RPMI7951 (cell line): ENCODE results near the gene CDKN1C. TPM values are rescaled to one million over a fixed set of nuclear protein-coding genes. Genes with fewer than 3 reads are reported as not detected.

Source experiments
- DNase-seq: peaks from one replicate; pipeline ENCODE4 v3.0.0-alpha.2; 2012; ENCODE audit warnings: low read depth
- total RNA-seq: library from RNA; depleted of rRNA; stranded (reverse); fragments of >200 nt; shearing (Covaris generic); gene quantifications from 2 replicates; pipeline ENCODE4 v1.2.3, GENCODE V29; 2014

CDKN1C gene
- total RNA-seq, 1 experiment from 2014 or later: 1.2 TPM

DNA sequence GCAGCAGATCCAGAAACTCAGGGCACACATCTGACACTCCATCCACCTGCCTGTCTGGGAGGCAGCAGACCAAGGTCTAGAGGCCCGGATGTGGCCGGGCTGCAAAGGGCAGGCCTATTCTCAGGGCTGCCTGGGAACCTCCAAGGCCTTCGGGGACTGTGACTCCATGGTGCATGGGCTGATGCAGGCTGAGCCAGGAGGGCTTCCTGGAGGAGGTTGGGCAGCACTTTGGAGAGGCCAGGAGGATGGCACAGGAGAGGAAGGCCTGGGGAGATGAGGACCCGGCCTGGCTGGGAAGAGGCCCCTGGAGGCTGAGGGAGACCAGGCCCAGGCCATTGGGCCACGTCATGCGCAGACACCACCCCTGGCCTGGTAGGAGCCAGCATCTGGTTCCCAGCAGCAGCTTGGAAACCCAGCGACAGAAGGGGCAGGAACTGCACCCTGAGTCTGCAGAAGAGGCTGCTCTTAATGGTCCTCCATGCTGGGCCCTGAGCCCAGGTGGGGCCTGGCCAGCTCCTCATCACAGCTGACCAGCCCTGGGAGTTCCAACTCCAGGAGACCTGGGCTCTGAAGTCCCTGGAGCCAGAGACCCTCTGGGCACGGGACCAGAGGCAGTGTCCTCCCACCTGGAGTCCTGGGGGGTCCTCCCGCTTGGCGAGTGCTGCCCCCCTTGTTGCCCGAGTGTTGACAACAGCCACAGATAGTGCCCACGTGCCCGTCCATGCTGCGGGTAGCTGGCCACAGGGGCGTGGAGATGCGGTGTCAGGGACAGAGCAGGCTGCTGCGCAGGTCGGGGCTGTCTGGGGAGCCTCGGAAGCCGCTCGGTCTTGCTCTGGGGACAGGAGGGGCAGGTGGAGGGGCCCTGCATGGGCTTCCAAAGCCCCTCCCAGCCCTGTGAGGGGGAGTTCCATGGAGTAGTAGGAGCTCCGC, 38.1 kb upstream of the CDKN1C start:
- DNase-seq: no peak

DNA sequence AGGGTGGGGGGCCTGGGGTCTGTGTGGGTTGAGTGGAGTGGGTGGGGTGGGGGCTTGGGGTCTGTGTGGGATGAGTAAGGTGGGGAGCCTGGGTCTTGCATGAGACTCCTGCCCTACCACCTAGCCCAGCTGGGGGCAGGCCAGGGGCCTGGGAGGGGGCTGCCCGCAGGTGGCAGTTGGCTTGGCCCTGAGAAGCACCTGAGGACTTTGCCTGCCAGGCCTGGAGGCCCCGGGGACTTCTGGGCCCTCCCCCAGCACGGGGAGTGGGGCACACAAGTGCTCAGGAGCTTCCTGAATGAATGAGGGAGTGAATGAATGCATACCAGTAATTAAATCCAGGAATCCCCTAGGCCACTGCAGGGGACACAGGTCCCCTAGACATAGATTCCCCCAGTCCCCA, 37.1 kb upstream of the CDKN1C start:
- DNase-seq: no peak

DNA sequence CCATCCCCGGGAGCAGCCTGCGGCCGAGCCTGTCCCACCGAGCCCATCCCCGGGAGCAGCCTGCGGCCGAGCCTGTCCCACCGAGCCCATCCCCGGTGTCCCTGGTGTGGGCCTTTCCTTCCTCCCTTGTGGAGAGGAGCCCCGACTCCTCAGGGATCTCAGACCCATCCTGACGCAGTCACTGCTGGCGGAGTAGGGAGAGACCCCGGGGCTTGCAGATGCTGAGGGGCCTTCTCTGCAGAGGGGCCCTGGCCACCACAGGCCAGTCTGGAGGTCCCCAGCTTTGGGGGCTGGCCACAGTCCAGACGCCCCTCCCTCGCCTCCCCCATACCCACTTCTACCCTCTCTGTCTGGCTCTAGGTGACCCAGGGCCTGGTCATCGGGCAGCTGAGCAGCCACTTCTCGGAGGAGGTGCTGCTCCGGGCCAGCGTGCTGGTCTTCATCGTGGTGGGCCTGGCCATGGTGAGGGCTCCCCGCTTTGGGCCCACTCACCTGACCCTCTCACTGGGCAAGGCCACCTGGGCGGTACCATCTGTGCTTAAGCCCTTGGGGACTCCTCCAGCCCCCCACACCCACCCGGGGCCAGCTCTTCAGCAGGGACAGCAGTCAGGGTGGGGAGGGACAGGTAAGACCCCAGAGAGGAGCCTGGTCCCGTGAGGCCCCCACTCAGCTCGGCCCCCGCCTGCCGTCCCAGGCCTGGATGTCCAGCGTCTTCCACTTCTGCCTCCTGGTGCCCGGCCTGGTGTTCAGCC, 36.3 kb upstream of the CDKN1C start:
- DNase-seq: no peak

DNA sequence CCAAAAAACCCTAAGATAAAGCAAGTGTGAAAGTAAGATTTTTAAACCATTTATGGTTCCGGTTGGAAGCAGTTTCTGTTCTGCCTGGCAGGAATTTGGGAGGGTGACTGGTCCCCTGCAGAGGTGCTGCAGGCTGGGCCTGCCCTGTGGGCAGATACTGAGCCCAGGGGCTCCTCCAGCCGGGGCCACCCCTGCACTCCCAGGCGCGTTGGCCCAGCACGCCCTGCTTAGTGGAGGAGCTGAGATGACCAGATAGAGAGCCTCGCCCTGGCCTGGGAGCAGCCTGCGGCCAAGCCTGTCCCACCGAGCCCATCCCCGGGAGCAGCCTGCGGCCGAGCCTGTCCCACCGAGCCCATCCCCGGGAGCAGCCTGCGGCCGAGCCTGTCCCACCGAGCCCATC, 35.7 kb upstream of the CDKN1C start:
- DNase-seq: no peak

DNA sequence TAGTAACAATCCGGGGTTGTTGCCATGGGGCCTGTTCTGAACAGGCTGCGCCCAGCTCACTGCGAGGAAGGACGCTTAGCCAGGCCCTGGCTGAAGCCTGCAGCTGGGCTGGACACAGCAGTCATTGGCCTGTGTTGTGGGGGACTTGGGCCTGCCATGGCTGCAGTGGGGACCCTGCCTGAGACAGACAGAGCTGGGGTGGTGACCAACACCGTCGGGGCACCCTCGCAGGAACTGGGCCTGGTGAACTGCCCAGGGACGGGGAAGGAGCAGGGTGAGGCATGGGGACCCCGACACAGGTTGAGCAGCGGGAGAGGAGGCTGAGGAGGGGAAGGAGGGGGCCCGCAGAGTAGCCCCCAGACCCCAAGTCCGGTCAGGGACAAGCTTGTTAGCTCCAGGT, 34.8 kb upstream of the CDKN1C start:
- no peak for DNase-seq

DNA sequence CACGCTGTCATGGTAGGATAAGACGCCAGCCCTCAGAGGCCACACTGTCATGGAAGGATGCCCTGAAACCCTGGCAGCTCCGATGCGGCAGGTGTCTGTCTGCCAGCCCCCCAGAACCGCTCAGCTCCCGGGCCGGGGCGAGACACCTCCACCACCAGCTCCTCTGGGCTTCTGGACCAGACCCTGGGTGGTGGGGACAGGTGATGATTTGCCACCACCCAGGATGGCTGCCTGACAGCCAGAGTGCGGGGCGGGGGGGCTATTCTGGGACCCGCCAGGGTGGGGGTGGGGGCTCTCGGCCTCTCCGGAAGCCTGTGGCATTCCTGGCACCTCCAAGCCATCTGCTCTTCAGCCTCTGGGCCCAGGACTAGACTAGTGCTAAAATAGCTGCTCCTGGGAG, 34.3 kb upstream of the CDKN1C start:
- no peak for DNase-seq

DNA sequence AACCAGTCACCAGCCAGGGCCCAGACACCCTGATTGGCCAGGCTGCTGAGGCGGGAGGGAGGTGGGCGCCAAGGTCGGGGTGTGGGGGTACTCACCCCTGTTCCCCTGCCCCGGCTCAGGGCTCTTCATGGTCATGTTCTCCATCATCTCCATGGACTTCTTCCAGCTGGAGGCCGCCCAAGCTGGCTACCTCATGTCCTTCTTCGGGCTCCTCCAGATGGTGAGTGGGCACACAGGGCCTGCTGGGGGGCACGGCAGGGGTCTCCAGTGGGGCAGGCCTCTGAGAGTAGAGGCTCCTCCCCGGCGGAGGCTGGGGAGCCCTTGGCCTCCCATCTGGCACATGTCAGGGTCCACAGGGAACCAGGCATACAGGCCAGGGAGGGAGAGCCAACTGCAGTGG, 33.6 kb upstream of the CDKN1C start:
- DNase-seq: no peak

DNA sequence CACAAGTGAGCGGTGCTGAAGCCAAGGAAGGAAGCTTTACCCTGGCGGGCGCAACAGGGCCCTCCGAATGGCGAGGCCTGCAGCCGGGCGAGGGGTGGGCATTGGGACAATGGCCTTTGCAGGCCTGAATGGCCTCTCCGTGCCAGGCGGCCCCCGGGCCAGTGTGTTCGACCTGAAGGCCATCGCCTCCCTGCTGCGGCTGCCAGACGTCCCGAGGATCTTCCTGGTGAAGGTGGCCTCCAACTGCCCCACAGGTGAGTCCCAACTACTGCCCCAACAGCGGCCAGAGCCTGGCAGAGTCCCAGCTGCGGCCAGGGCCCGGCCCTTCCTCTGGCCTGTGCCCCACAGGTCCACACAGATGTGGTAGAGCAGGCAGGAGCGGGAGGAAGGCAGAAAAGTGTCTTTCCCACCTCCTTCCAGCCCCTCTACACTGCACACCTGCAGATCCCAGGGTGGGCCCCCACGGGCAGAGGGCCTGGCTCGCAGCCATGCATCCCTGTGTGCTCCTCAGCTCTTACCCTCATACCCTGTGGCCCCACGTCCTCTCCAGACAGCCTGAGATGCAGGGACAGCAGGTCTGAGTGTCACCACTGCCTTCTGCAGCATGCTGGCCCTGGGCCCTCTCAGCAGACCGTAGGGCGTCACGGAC, 32.4 kb upstream of the CDKN1C start:
- no peak for DNase-seq

DNA sequence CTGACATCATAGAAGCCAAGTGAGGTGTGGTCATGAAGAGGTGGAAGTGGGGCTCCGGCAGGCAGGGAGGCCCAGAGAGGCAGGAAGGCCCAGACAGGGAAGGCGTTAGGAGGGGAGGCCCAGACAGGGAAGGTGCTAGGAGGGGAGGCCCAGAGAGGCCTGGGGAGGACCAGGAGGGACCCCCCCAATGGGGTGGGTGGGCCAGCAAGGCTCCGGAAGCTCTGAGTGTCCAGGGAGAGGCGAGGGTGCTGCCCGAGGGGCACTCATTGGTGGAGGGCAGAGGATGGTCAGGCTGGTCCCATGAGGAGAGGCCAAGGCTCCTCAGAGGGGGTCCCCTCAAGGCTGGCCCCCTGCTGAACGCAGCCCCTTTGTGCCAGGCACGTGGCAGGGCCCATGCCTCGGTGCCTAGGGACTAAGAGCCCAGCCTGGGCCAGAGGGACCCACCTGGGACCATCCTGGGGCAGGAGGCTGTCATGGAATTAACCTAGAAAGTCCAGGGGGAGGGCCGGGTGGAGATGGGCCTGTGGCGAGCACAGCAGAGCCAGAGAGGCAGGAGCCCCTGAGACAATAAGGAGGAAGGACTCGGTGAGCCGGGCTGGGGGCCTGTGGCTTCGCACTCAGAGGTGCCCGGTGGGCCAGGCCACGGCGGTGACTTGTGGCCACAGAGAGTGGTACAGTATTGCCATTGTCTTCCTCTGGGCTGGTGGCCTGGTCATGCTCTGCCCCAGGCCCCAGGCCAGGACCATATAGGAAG, 31.5 kb upstream of the CDKN1C start:
- DNase-seq: no peak

DNA sequence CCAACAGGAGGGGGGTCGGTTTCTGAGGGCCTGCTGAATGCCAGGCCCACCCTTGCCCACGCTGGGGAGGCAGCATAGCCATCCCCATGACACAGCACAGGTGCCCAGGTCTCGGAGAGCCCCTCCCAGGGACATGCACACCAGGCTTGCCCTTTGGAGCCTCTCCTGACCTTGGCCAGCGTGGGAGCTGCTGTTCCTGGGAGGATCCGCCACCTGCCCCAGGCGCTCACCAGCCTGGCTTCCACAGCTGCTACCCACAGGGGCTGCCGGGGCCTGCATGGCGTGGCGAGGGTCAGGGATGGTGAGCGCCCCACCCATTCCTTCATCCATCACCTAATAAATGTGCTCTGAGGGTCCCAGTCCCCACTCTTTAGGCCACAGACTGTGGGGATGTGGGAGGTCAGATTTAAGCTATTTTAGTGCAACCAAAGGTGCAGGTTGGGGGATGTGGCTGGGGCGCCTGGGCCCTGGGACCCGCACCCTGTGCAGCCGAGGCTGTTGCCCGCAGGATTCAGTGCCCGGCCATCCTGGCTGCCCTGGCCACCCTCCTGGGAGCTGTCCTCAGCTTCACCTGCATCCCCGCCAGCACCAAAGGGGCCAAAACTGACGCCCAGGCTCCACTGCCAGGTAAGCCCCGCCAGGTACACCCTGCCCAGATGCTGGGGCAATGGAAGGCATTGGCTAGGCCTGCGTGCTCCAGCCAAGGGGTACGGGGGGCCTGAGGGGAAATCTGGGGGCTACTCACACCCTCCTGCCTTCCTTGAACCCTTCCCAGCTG, 30.7 kb upstream of the CDKN1C start:
- no peak for DNase-seq

DNA sequence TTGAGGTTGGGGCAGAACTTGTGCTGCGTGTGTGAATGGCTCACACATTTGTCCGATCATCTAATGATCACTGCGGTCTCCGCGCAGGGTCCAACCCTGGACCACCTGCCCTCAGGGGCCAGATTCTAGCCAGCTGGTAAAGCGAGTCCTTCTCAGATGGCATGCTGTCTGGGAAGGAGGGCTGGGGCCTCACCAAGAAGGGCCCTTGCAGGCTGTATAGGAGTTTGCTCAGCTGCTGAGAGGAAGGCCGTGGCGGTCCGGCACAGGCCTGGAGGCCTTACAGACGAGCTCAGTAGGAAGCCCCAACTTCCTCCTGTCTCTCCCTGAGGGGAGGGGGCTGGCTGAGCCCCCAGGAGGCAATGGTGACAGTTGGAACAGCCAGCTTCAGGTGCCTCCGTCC, 29.9 kb upstream of the CDKN1C start:
- DNase-seq: no peak

DNA sequence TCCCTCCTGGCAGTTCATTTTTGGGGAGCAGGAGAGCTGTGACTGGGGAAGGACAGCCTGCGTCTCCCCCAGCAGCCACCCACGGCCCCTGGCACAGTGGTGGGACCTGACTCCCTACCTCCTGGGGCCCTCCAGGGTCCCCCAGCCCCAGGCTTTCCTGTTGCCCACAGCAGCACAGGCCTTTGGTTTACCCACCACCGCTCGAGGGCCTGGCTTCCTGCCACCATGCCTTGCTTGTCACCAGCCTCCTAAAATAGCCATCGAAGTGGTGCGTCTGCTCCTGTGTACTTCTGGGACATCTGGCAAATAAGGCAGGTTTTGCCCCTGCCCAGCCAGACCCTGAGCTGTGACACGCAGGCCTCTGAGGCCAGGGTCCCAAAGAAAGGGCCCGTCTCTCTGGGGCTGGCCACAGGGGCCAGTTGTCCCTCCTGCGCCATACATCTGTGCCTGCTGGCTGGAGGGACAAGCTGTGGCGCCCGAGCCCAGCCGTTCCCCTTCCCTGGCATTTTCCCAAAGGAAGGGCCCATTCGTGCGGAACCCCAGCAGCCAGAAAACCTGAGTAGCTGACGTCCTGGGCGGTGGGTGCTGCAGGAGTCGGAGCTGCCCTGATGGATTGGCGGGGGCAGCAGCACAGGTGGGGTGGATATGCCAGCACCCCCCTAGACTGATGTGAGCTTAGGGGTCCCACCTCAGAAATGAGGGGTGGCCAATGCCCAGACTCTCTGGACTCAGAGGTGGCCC, 29.1 kb upstream of the CDKN1C start:
- peak; percentile 60 for DNase-seq

DNA sequence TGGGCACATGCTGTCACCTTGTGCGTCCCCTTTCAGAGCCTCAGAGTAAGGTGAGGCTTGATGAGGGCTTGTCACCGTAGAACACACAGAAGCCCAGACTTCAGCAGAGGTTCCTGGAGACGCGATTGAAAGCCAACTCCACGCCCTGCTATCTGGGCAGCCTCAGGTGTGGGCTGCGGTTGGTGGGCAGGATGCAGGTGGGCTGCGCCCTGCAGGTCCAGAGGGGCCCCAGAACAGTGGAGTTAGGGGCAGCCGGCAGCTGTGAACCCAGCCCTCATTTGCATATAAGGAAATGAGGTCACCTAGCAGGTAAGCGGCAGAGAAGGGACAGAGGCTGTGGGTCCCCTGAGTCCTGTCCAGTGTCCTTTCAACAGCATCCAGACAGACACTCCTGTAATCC, 28.2 kb upstream of the CDKN1C start:
- DNase-seq: no peak

DNA sequence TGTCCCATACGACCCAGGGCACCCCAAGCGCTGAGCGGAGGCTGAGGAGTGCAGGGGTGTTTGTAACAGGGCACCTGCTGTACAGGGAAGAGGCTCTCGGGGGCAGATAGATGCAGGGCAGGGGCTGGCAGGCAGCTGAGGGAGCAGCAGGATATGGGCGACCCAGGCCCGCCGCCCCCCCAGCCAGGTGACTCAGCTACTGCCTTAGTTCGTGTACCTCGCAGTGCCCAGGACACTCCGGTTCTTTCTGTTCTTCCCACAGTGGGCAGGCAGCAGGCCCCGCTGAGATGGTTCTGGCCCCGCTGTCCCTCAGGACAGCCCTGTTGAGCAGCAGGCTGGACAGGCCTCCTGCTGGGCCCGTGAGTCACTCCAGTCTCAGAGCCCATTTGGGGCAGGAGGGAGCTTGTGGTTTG, 27.4 kb upstream of the CDKN1C start:
- peak; percentile 60 for DNase-seq

DNA sequence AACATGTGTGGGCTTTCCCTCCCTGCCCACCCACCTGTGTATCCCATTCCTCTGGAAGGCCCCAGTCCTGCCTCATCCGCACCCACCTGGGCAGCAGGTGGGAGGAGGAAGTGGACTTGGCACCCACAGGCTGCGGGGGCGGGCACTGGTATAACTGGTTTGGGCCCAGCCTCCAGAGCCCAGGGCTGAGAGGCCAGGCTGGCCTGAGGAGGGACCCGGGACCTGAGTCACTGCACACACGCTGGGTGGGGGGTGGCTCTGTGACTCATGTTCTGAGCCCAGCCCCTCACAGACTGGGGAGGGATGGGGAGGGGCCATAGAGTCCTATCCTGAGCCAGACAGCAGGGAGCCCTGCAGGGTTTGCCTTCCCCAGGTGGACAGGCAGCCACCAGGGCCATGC, 26.9 kb upstream of the CDKN1C start:
- peak; percentile 87 for DNase-seq

DNA sequence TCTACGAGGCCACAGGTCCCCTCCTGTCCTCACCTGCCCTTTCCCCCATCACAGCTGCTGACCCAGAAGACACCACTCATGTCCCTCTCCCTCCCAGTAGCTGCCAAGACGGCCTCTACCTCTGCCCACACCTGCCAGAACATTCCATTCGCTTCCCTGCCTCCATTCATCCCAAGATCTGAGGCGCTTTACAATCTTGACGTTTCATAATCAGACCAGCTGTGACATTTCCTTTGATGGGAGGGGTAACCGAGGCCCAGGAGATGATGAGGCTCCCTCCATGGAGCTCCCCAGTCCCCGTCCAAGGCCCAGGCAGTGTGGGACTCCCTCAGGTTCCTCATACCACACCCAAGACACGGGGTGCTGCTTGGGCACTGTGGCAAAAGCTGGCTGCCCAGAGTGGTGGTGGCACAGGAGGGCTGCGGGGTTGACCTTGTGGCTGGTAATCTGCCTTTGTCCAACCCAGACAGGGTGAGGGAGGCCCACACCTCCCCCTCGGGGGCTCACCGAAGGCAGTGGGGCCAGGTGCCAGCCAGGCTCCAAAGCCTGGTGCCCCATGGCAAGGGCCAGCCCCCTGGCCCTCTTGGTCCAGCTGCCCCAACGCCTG, 26.3 kb upstream of the CDKN1C start:
- DNase-seq: no peak

DNA sequence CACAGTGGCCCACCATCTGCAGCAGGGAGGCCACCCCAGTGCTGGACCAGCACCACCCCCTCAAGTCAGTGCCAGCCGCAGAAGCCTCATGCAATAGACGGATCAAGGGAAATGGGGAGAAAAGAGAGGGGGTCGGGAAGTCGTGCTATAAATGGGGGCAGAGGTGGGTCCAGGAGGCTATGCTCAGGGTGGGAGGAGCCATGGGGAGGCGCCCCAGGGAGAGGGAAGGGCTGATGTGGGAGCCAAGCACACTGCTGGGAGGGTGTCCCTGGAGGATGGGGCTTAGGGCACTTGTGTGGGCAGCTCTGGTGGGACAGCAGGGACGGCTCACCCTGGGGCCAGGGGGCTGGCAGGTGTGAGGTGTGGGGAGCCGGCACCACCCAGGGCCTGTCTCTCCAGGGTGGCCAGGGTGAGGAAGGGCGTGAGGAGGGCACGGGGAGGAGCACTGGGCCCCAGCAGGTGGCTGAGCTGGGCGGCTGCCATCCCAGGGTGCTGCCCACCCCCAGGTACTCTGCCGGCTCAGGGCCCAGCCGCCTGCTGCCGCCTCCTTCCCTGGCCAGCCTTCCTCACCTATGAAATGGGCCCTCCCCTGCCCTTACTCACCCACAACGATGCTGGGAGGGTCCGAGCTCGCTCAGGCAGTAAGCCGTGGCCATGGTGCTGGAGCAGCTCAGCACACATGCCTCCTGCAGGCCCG, 25.7 kb upstream of the CDKN1C start:
- no peak for DNase-seq

DNA sequence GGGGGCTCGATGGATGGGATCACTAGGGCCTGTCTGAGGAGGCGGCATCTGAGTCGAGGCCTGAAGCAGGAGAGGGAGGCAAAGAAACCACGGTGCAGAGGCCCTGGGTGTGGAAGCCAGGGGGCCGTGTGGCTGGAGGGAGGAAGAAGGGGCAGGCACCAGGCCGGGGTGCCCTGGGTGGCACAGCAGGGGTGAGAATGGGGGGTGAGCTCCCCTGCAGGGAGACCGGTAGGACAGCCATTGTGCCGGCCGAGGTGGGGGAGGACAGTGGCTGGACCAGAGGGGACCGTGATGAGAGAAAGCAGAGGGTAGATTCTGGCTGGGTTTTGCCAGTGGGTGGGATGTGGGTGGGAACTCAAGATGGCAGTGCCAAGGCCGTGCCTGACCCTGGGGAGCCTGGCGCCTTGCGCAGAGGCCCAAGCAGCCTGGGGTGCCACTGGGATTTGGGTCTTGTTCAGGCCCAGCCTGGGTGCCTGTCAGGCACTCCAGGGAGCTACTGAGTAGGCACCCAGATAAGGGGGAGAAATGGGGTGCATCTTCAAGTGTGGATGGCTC, 24.9 kb upstream of the CDKN1C start:
- no peak for DNase-seq
